HCT116 (cell line): ENCODE results near the gene PPFIBP1. TPM values are rescaled to one million over a fixed set of nuclear protein-coding genes. Genes with fewer than 3 reads are reported as not detected.

Source experiments
- ATAC-seq: fragments of 200-7000 bp; cut with Tn5 transposase; 2 replicates; pipeline ENCODE4 v1.9.1; 2020; ENCODE audit warnings: mild to moderate bottlenecking, moderate library complexity
- BruUV-seq: library from RNA; stranded (reverse); fragments of 400-500 nt; replicated peaks from 2 replicates; lab custom pipeline; 2021; lab: Mats Ljungman, UMichigan
- CTCF ChIA-PET: fragments of 300-600 bp; sonication (Branson Sonifier 250); formaldehyde crosslinking; loops from one replicate; lab custom pipeline; 2021; ENCODE audit warnings: antibody characterized with exemption; lab: Charles Lee
- POLR2A ChIA-PET: fragments of 300-600, 350-600 bp; sonication (Branson Sonifier 250); formaldehyde crosslinking; loops from one replicate; lab custom pipeline; 2021; ENCODE audit warnings: antibody characterized with exemption; lab: Charles Lee
- RAD21 ChIA-PET, 2 experiments: fragments of 300-600 bp; sonication (Branson Sonifier 250); formaldehyde crosslinking; loops; one replicate each; lab custom pipeline; 2023; ENCODE audit warnings: low total read pairs in 2 of 2; ENCODE audit not compliant: uncharacterized antibody in 2 of 2, unreplicated experiment in 2 of 2, low non-redundant PET in 1 of 2; lab: Charles Lee
- DNase-seq: peaks from one replicate; pipeline ENCODE4 v3.0.0-alpha.2; 2010; ENCODE audit warnings: low read depth, low spot score
- H2AFZ ChIP-seq: fragments of 200-600 bp; shearing (Covaris generic), sonication (generic); 2 replicates; pipeline ENCODE4 v1.6.1; 2017; ENCODE audit warnings: low read depth, mixed run types, mixed read lengths, antibody characterized with exemption, low read length; ENCODE audit not compliant: poor library complexity, severe bottlenecking
- H3K27ac ChIP-seq: 2 replicates; pipeline ENCODE4 v1.5.1; 2012; ENCODE audit warnings: low read depth, low read length
- H3K27me3 ChIP-seq: fragments of 200-600 bp; sonication (generic); 2 replicates; pipeline ENCODE4 v1.6.1; 2016; ENCODE audit warnings: mixed run types, low read length, mixed read lengths; ENCODE audit not compliant: insufficient read depth
- H3K36me3 ChIP-seq, 2 experiments: fragments of 200-500 bp in 1 of 2; fragments of 200-600 bp in 1 of 2; sonication (Bioruptor generic) in 1 of 2; sonication (generic) in 1 of 2; 2 replicates each; pipeline versions ENCODE4 v1.5.1 to v1.6.1; 2014 to 2016; ENCODE audit warnings: low read length in 2 of 2, inconsistent platforms in 1 of 2, mixed read lengths in 1 of 2, mixed run types in 1 of 2; ENCODE audit not compliant: insufficient read depth in 2 of 2, control insufficient read depth in 1 of 2
- H3K4me1 ChIP-seq, 2 experiments: fragments of 200-600 bp in 1 of 2; sonication (generic) in 1 of 2; 2 replicates each; pipeline versions ENCODE4 v1.5.1 to v1.6.1; 2012 to 2017; ENCODE audit warnings: low read length in 2 of 2, inconsistent platforms in 1 of 2, mild to moderate bottlenecking in 1 of 2, mixed read lengths in 1 of 2, mixed run types in 1 of 2, moderate library complexity in 1 of 2; ENCODE audit not compliant: insufficient read depth in 2 of 2, control insufficient read depth in 1 of 2
- H3K4me2 ChIP-seq: fragments of 200-600 bp; sonication (generic); 2 replicates; pipeline ENCODE4 v1.6.1; 2017; ENCODE audit warnings: mixed run types, low read length, mixed read lengths
- H3K4me3 ChIP-seq, 2 experiments: fragments of 200-600 bp in 1 of 2; sonication (generic) in 1 of 2; replicated peaks in 1 of 2; 2 replicates each; pipeline ENCODE4 v1.5.1; 2011 to 2016; ENCODE audit warnings: low read length in 2 of 2, control low read depth in 1 of 2, low read depth in 1 of 2, mild to moderate bottlenecking in 1 of 2, mixed read lengths in 1 of 2, mixed run types in 1 of 2
- H3K79me2 ChIP-seq: fragments of 200-600 bp; sonication (generic); 2 replicates; pipeline ENCODE4 v1.6.1; 2017; ENCODE audit warnings: mild to moderate bottlenecking, mixed run types, low read length, moderate library complexity, mixed read lengths; ENCODE audit not compliant: insufficient read depth
- H3K9ac ChIP-seq: fragments of 200-600 bp; sonication (generic); 2 replicates; pipeline ENCODE4 v1.6.1; 2016; ENCODE audit warnings: low read length, mixed read lengths
- H3K9me2 ChIP-seq: fragments of 200-600 bp; sonication (generic), shearing (Covaris generic); 2 replicates; pipeline ENCODE4 v1.6.1; 2017; ENCODE audit warnings: mixed run types, mild to moderate bottlenecking, moderate library complexity; ENCODE audit not compliant: insufficient read depth
- H3K9me3 ChIP-seq, 2 experiments: fragments of 200-500 bp in 1 of 2; fragments of 200-600 bp in 1 of 2; sonication (Bioruptor generic) in 1 of 2; sonication (generic) in 1 of 2; 2 replicates each; pipeline ENCODE4 v1.6.1; 2014 to 2017; ENCODE audit warnings: low read length in 2 of 2, mixed read lengths in 2 of 2, inconsistent platforms in 1 of 2, low read depth in 1 of 2, mild to moderate bottlenecking in 1 of 2, mixed run types in 1 of 2, moderate library complexity in 1 of 2; ENCODE audit not compliant: control insufficient read depth in 1 of 2, insufficient read depth in 1 of 2
- H4K20me1 ChIP-seq: fragments of 200-600 bp; sonication (generic), shearing (Covaris generic); 2 replicates; pipeline ENCODE4 v1.6.1; 2017; ENCODE audit warnings: mixed run types, mild to moderate bottlenecking, moderate library complexity; ENCODE audit not compliant: insufficient read depth
- CEBPB ChIP-seq: IDR thresholded peaks from 2 replicates; pipeline ENCODE4 v1.6.1; 2012; ENCODE audit warnings: low read depth
- EGR1 ChIP-seq: IDR thresholded peaks from 2 replicates; pipeline ENCODE4 v1.6.1; 2012; ENCODE audit warnings: low read depth
- ELF1 ChIP-seq: IDR thresholded peaks from 2 replicates; pipeline ENCODE4 v1.6.1; 2012; ENCODE audit warnings: low read depth, borderline replicate concordance
- EZH2 ChIP-seq: fragments of 200-600 bp; sonication (generic); IDR thresholded peaks from 2 replicates; pipeline ENCODE4 v1.6.1; 2017; ENCODE audit warnings: antibody characterized with exemption, mixed run types
- EZH2phosphoT487 ChIP-seq: fragments of 200-600 bp; IDR thresholded peaks from 2 replicates; pipeline ENCODE4 v1.6.1; 2018; ENCODE audit warnings: antibody characterized with exemption, borderline replicate concordance
- FOSL1 ChIP-seq: IDR thresholded peaks from 2 replicates; pipeline ENCODE4 v1.6.1; 2012; ENCODE audit warnings: low read depth
- JUND ChIP-seq: IDR thresholded peaks from 2 replicates; pipeline ENCODE4 v1.6.1; 2012
- POLR2AphosphoS5 ChIP-seq: IDR thresholded peaks from 2 replicates; pipeline ENCODE4 v1.6.1; 2011; ENCODE audit warnings: mild to moderate bottlenecking, low read depth, low read length, moderate library complexity
- RAD21 ChIP-seq: IDR thresholded peaks from 2 replicates; pipeline ENCODE4 v1.6.1; 2012; ENCODE audit warnings: low read depth, mild to moderate bottlenecking
- SRF ChIP-seq: IDR thresholded peaks from 2 replicates; pipeline ENCODE4 v1.6.1; 2012; ENCODE audit warnings: low read depth
- ZFX ChIP-seq: fragments of 450-650 bp; IDR thresholded peaks from 2 replicates; pipeline ENCODE4 v1.6.1; 2017
- intact Hi-C: fragments of 100-400 bp; cut with micrococcal nuclease; formaldehyde crosslinking; loops from 2 replicates; pipeline ENCODE4 v1.10.0; 2022
- total RNA-seq: library from RNA; stranded (reverse); gene quantifications from one replicate; pipeline ENCODE4 v1.2.1, GENCODE V29; 2021; ENCODE audit not compliant: unreplicated experiment
- TF ChIP-seq, protein P1 (sequence below): IDR thresholded peaks from 2 replicates; pipeline ENCODE4 v1.6.1; 2011; ENCODE audit warnings: mild to moderate bottlenecking, low read length, moderate library complexity; ENCODE audit not compliant: insufficient replicate concordance; ENCODE audit errors: extremely low read depth
- TF ChIP-seq, protein P2 (sequence below): IDR thresholded peaks from 2 replicates; pipeline ENCODE4 v1.6.1; 2012

Gene PPFIBP1
- total RNA-seq, 1 experiment from 2014 or later, result 102 TPM

DNA sequence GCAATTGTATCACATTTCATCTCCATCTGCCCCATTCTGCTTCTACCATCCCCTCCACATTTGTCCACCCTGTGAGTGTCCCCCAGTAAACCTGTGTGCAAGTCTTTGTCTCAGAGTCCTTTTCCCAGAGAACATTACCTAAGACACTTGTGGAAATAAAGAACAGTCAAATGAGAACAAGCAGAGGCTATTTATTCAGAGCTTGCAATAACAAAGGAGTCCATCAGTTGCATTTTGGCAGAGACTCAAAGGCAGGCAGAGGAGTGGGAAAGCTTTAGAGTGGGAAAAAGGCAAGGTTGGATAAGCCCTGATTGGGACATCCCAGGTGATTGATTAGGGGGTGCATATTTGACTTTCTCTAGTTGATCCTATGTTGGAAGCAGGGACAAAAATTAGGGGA lies 18.2 kb upstream of the PPFIBP1 start:
- Histone ChIP-seq H3K4me3 (no peak overlapping the region), H3K79me2 (no peaks in the 10 kb centered on the region), H3K27me3 (no peaks in the 10 kb centered on the region), H3K9ac (no peak overlapping the region), H3K9me3 (no peaks in the 10 kb centered on the region), H2AFZ (no peak overlapping the region), H3K4me2 (no peak overlapping the region), H3K9me2 (no peaks in the 10 kb centered on the region), H4K20me1 (no peaks in the 10 kb centered on the region), H3K27ac (no peak overlapping the region), H3K4me1 (no peaks in the 10 kb centered on the region), H3K36me3 (no peaks in the 10 kb centered on the region)
- no peak for ATAC-seq
- ChIA-PET CTCF (no interaction called here), POLR2A (no interaction called here), RAD21 (no interaction called here)
- TF ChIP-seq EZH2 (no peak), RAD21 (no peak), FOSL1 (no peak), ZFX (no peak), EZH2phosphoT487 (no peak), ELF1 (no peak), JUND (no peak), POLR2AphosphoS5 (no peak), CEBPB (no peak), SRF (no peak), EGR1 (no peak)
- TF ChIP-seq, protein P1, sequence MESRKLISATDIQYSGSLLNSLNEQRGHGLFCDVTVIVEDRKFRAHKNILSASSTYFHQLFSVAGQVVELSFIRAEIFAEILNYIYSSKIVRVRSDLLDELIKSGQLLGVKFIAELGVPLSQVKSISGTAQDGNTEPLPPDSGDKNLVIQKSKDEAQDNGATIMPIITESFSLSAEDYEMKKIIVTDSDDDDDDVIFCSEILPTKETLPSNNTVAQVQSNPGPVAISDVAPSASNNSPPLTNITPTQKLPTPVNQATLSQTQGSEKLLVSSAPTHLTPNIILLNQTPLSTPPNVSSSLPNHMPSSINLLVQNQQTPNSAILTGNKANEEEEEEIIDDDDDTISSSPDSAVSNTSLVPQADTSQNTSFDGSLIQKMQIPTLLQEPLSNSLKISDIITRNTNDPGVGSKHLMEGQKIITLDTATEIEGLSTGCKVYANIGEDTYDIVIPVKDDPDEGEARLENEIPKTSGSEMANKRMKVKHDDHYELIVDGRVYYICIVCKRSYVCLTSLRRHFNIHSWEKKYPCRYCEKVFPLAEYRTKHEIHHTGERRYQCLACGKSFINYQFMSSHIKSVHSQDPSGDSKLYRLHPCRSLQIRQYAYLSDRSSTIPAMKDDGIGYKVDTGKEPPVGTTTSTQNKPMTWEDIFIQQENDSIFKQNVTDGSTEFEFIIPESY, result no peak
- TF ChIP-seq, protein P2, sequence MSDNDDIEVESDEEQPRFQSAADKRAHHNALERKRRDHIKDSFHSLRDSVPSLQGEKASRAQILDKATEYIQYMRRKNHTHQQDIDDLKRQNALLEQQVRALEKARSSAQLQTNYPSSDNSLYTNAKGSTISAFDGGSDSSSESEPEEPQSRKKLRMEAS, result no peak
- intact Hi-C loops, result no loop called here
- BruUV-seq, result no TSS peak
- no peak for DNase-seq
